ENCODE measurements around the gene LTC4S. TPM values are rescaled to one million over a fixed set of nuclear protein-coding genes. Genes with fewer than 3 reads are reported as not detected.
A peak's percentile ranks its signal among the peaks of the same experiment; 100 is the strongest.

LTC4S gene
- total and polyA plus RNA-seq, 9 of the 15 experiments (the other 6 are each of a cell fraction or from before 2014, with no cell fraction given): 0.17 to 0.77 (median 0.75) TPM; not detected in 6

GRCh38 chr5:179837076-179838011, 43.6 kb downstream of the LTC4S start (continued):
- no peak for TF ChIP-seq ZNF518B (CRISPR knock-in tag; IDR thresholded peaks at IDR 0.05)
- TF ChIP-seq CREM (IDR thresholded peaks at IDR 0.05; ENCODE audit: low read depth): no peak
- TF ChIP-seq ZNF318 (IDR thresholded peaks at IDR 0.05; ENCODE audit: borderline replicate concordance in 1 of 2, low read depth in 1 of 2): 0 out of 4 replicates have a peak, but pooled peaks of 1 of the 2 experiments have one; percentile 7
- TF ChIP-seq THAP12 (CRISPR knock-in tag; IDR thresholded peaks at IDR 0.05): no peak
- TF ChIP-seq POLR2G (IDR thresholded peaks at IDR 0.05; ENCODE audit: low read depth, low read length): peak; percentile 76
- no peak for TF ChIP-seq ESRRB (CRISPR knock-in tag; IDR thresholded peaks at IDR 0.05; ENCODE audit: borderline replicate concordance)
- no peak for TF ChIP-seq ZBTB49 (CRISPR knock-in tag; IDR thresholded peaks at IDR 0.05; ENCODE audit: borderline replicate concordance)

All from K562 (cell line).